Endothelial cell (in vitro differentiated cells): ENCODE results near the gene MYO15B. TPM values are rescaled to one million over a fixed set of nuclear protein-coding genes. Genes with fewer than 3 reads are reported as not detected.

Experiments used
- DNase-seq: peaks from one replicate; pipeline ENCODE4 v3.0.0; 2021; ENCODE audit warnings: low spot score
- H3K27ac Mint-ChIP-seq: one replicate; pipeline ENCODE4 v1.8.0; 2021; ENCODE audit warnings: mixed read lengths, inconsistent platforms; ENCODE audit not compliant: unreplicated experiment
- H3K27me3 Mint-ChIP-seq: one replicate; pipeline ENCODE4 v1.8.0; 2021; ENCODE audit warnings: mild to moderate bottlenecking, moderate library complexity, mixed read lengths, inconsistent platforms; ENCODE audit not compliant: unreplicated experiment
- H3K36me3 Mint-ChIP-seq: one replicate; pipeline ENCODE4 v1.8.0; 2021; ENCODE audit warnings: mild to moderate bottlenecking, low read depth, mixed read lengths, inconsistent platforms; ENCODE audit not compliant: unreplicated experiment
- H3K4me1 Mint-ChIP-seq: one replicate; pipeline ENCODE4 v1.8.0; 2021; ENCODE audit warnings: mild to moderate bottlenecking, mixed read lengths, inconsistent platforms; ENCODE audit not compliant: unreplicated experiment
- H3K4me3 Mint-ChIP-seq: one replicate; pipeline ENCODE4 v1.8.0; 2021; ENCODE audit warnings: mild to moderate bottlenecking, mixed read lengths, inconsistent platforms; ENCODE audit not compliant: unreplicated experiment
- H3K9me3 Mint-ChIP-seq: one replicate; pipeline ENCODE4 v1.8.0; 2021; ENCODE audit warnings: mixed read lengths, inconsistent platforms; ENCODE audit not compliant: unreplicated experiment
- total RNA-seq: library from RNA; stranded (reverse); fragmentation: NEBNext Ultra II Directional; extraction: Animal tissue kit (Norgen Biotek cat#: 25700); gene quantifications from one replicate; pipeline ENCODE4 v1.2.1, GENCODE V29; 2021; ENCODE audit not compliant: unreplicated experiment
- TF ChIP-seq, protein P1 (sequence below): fragments of 200-600 bp; sonication (generic); IDR thresholded peaks from one replicate; pipeline ENCODE4 v1.5.0; 2021; ENCODE audit warnings: antibody characterized with exemption; ENCODE audit not compliant: unreplicated experiment

Gene MYO15B
- total RNA-seq, 1 donor from 2014 or later, result 224 TPM

DNA sequence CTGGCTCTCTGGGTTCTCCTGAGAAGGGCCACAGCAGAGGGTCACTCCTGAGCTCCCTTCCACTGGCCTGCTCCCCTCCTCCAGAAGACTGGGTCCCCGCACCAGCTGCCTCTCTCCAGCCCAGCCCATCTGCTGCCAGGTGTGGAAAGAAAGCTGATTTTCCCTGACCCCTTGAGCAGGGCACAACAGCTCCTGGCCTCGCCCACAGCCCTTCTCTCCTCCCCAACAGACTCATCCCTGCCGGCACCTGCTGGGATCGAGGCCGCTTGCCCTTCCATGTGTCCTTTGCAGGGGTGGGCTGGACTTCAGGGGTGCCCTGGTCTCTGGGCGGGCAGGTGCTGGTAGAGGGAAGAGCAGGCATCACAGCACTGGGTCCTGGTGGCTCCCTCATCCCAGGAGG, 40.8 kb downstream of the MYO15B start:
- Mint-ChIP-seq H3K4me1 (peaks cover 4% of the 10 kb centered on the region), H3K4me3 (no peak overlapping the region), H3K27me3 (peaks cover 13% of the 10 kb centered on the region), H3K36me3 (peaks cover 8% of the 10 kb centered on the region), H3K9me3 (no peaks in the 10 kb centered on the region), H3K27ac (no peak overlapping the region)
- TF ChIP-seq, protein P1, sequence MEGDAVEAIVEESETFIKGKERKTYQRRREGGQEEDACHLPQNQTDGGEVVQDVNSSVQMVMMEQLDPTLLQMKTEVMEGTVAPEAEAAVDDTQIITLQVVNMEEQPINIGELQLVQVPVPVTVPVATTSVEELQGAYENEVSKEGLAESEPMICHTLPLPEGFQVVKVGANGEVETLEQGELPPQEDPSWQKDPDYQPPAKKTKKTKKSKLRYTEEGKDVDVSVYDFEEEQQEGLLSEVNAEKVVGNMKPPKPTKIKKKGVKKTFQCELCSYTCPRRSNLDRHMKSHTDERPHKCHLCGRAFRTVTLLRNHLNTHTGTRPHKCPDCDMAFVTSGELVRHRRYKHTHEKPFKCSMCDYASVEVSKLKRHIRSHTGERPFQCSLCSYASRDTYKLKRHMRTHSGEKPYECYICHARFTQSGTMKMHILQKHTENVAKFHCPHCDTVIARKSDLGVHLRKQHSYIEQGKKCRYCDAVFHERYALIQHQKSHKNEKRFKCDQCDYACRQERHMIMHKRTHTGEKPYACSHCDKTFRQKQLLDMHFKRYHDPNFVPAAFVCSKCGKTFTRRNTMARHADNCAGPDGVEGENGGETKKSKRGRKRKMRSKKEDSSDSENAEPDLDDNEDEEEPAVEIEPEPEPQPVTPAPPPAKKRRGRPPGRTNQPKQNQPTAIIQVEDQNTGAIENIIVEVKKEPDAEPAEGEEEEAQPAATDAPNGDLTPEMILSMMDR, result no peak
- no peak for DNase-seq

DNA sequence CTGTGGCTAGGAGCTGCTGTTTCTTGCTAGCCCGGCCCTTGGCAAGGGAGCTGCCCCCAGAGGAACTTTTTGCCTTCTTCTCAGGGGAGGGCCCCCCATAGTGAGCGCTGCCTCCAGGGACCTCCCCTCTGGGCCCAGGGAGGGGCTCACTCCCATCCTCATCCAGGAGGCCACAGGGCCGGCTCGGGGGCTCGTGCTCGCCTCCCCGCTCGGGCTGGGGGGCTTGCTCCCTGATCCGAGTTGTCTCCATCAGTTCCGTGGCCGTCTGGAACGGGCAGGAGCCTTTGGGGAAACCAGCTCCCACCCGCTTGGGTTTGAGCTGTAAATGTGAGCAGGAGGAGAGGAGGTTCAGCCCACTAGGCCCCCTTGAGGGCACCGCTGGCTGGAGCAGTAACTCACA, 41.6 kb downstream of the MYO15B start:
- Mint-ChIP-seq H3K36me3 (peaks cover 8% of the 10 kb centered on the region), H3K9me3 (no peaks in the 10 kb centered on the region), H3K27me3 (peaks cover 13% of the 10 kb centered on the region), H3K4me3 (no peak overlapping the region), H3K27ac (no peak overlapping the region), H3K4me1 (peaks cover 8% of the 10 kb centered on the region)
- DNase-seq, result no peak
- TF ChIP-seq, protein P1, result no peak

DNA sequence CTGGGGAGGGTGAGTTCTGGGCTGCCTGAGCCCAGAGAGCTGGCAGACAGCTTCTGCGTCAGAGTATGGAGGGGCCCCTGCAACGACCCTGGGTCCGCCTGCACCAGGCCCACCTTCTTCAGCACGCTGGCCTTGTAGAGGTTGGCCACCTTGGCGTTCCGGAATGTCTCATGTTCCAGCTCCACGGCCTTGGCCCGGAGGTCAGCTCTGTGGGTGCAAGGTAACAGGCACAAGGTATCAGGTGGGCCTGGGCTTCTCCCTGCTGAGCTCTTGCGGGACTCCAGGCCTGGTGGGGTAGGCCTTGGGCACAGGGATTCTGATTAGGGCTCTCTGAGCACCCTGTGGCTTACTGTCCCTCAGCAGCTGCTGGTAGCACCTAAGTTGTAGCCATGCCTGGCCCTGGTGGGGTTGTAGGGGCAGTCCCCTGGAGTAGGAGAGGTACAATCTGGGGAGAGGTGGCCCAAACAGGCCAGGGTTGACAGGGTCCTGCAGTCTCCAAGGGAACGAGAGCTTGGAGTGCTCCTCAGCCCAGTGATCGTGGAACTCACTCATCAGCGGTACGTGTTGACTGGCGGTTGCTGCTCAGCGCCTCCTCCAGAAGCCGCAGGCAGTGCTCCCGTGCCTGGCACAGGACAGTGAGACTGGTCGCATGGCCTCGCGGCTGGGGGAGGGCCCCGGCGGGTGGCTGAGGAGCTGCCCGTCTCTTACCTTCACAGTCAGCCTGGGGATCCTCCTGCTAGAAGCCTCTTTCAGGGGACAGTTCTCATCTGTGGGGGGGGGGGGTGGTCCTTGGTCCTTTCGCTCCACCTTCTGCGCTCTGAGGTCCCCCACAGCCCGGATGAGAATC, 42.7 kb downstream of the MYO15B start:
- TF ChIP-seq, protein P1, result no peak
- DNase-seq, result no peak
- H3K27ac Mint-ChIP-seq, result no peak overlapping the region
- no peak overlapping the region for H3K4me3 Mint-ChIP-seq
- peaks cover 8% of the 10 kb centered on the region for H3K4me1 Mint-ChIP-seq
- peaks cover 10% of the 10 kb centered on the region for H3K27me3 Mint-ChIP-seq
- peaks cover 8% of the 10 kb centered on the region for H3K36me3 Mint-ChIP-seq
- no peaks in the 10 kb centered on the region for H3K9me3 Mint-ChIP-seq

DNA sequence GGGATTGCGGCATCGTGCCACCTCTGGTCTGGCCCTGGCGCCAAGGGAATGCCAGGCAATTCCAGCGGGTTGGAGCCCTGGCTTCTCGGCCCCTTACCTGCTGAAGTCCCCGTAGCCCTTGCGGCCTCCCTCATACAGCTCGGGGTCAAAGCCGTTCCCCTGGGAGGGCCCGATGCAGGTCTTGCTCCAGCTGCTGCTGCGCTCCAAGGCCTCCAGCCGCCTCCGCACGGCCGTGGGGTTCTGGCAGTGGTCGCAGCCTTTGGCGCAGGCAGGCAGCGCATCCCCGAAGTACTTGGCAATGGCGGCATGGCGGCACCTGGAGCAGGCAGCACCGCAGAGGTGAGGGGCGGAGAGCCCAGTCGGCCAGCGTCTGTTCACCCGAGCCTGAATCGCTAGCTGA, 43.8 kb downstream of the MYO15B start:
- Mint-ChIP-seq H3K4me1 (peaks cover 8% of the 10 kb centered on the region), H3K4me3 (no peak overlapping the region), H3K9me3 (no peaks in the 10 kb centered on the region), H3K27me3 (peaks cover 10% of the 10 kb centered on the region), H3K27ac (no peak overlapping the region), H3K36me3 (peaks cover 8% of the 10 kb centered on the region)
- DNase-seq, result no peak
- TF ChIP-seq, protein P1, result no peak

DNA sequence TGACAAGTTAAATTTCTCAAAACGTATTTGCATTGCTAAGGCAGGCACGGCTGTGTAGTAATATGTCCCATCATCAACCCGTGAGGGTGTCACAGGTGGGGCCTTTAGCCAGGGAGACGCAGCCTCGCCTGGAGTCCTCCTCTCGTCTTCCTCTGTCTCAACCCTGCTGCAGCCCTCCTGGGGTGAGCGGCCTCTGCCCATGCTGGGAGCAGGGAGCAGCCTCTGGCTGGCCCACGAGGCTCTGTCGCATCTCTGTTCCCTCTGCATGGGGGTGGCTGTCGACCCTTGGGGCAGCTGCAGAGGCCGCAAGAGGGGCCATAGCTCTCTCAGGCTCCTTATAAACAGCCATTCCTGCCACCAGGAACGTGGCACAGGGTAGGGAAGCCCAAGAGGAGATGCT, 44.8 kb downstream of the MYO15B start:
- H3K4me1 Mint-ChIP-seq, result peaks cover 8% of the 10 kb centered on the region
- no peak for DNase-seq
- H3K36me3 Mint-ChIP-seq, result peaks cover 8% of the 10 kb centered on the region
- H3K4me3 Mint-ChIP-seq, result peak overlapping the region; percentile 63
- TF ChIP-seq, protein P1, result no peak
- H3K9me3 Mint-ChIP-seq, result no peaks in the 10 kb centered on the region
- peaks cover 9% of the 10 kb centered on the region for H3K27me3 Mint-ChIP-seq
- H3K27ac Mint-ChIP-seq, result peak overlapping the region; percentile 52
